Measurements from ENCODE around the gene PXYLP1. TPM values are rescaled to one million over a fixed set of nuclear protein-coding genes. Genes with fewer than 3 reads are reported as not detected.
"Not testable (repeated sequence)": the region's sequence is repeated elsewhere in the genome, so short reads cannot be mapped to it uniquely, and the experiment has no call there.

The PXYLP1 gene
- polyA plus RNA-seq, 1 donor from 2014 or later: 109 TPM

DNA sequence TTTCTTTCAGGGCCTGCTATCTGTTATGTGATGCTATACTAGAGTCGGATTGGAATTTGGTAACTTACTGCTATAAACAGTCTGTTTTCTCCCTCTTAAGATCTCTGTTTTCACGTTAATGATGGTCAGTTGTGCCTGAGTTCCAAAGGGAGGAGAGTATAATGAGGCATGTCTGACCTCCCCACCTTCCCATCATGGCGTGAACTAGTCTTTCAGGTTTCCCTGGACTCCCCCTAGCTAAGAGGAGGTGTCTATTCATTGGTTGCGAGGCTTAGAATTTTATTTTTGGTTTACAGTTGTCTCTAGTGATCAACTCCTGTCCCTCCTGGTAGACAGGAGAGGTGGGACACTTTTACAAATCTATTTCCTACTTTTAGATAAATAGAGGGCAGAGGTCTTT, 27.8 kb upstream of the PXYLP1 start:
- Histone ChIP-seq H3K9me3 (ENCODE audit: low read length) (no peaks in the 10 kb centered on the region), H3K9ac (ENCODE audit: low read length) (no peak overlapping the region), H3K9me2 (ENCODE audit: insufficient read depth, low read length) (no peaks in the 10 kb centered on the region), H3F3A (ENCODE audit: insufficient read depth, low read length, poor library complexity, severe bottlenecking) (no peaks in the 10 kb centered on the region), H3K36me3 (ENCODE audit: insufficient read depth, low read length) (no peaks in the 10 kb centered on the region), H3K27ac (ENCODE audit: low read length) (no peak overlapping the region), H2AFZ (ENCODE audit: low read depth, low read length) (no peak overlapping the region), H3K79me2 (replicated peaks; ENCODE audit: insufficient read depth, low read length) (no peaks in the 10 kb centered on the region), H3K27me3 (ENCODE audit: insufficient read depth, low read depth, low read length) (no peaks in the 10 kb centered on the region), H4K20me1 (ENCODE audit: insufficient read depth) (no peaks in the 10 kb centered on the region), H3K4me3 (ENCODE audit: low read length) (no peak overlapping the region), H3K4me2 (ENCODE audit: low read length) (no peak overlapping the region)
- TF ChIP-seq, protein P1, sequence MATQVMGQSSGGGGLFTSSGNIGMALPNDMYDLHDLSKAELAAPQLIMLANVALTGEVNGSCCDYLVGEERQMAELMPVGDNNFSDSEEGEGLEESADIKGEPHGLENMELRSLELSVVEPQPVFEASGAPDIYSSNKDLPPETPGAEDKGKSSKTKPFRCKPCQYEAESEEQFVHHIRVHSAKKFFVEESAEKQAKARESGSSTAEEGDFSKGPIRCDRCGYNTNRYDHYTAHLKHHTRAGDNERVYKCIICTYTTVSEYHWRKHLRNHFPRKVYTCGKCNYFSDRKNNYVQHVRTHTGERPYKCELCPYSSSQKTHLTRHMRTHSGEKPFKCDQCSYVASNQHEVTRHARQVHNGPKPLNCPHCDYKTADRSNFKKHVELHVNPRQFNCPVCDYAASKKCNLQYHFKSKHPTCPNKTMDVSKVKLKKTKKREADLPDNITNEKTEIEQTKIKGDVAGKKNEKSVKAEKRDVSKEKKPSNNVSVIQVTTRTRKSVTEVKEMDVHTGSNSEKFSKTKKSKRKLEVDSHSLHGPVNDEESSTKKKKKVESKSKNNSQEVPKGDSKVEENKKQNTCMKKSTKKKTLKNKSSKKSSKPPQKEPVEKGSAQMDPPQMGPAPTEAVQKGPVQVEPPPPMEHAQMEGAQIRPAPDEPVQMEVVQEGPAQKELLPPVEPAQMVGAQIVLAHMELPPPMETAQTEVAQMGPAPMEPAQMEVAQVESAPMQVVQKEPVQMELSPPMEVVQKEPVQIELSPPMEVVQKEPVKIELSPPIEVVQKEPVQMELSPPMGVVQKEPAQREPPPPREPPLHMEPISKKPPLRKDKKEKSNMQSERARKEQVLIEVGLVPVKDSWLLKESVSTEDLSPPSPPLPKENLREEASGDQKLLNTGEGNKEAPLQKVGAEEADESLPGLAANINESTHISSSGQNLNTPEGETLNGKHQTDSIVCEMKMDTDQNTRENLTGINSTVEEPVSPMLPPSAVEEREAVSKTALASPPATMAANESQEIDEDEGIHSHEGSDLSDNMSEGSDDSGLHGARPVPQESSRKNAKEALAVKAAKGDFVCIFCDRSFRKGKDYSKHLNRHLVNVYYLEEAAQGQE (IDR thresholded peaks at IDR 0.05; ENCODE audit: borderline replicate concordance): no peak
- TF ChIP-seq EZH2 (IDR thresholded peaks at IDR 0.05; ENCODE audit: borderline replicate concordance, insufficient read depth, low read length, poor library complexity, severe bottlenecking) (no peak), EP300 (conservative IDR thresholded peaks at IDR 0.05; ENCODE audit: poor library complexity, severe bottlenecking) (no peak), SMC3 (conservative IDR thresholded peaks at IDR 0.05; ENCODE audit: poor library complexity) (no peak), TAF1 (IDR thresholded peaks at IDR 0.05; ENCODE audit: low read depth) (no peak), POLR2AphosphoS5 (IDR thresholded peaks at IDR 0.05) (no peak), MXI1 (conservative IDR thresholded peaks at IDR 0.05; ENCODE audit: poor library complexity, severe bottlenecking) (no peak), RAD21 (conservative IDR thresholded peaks at IDR 0.05) (no peak)
- TF ChIP-seq, protein P2, sequence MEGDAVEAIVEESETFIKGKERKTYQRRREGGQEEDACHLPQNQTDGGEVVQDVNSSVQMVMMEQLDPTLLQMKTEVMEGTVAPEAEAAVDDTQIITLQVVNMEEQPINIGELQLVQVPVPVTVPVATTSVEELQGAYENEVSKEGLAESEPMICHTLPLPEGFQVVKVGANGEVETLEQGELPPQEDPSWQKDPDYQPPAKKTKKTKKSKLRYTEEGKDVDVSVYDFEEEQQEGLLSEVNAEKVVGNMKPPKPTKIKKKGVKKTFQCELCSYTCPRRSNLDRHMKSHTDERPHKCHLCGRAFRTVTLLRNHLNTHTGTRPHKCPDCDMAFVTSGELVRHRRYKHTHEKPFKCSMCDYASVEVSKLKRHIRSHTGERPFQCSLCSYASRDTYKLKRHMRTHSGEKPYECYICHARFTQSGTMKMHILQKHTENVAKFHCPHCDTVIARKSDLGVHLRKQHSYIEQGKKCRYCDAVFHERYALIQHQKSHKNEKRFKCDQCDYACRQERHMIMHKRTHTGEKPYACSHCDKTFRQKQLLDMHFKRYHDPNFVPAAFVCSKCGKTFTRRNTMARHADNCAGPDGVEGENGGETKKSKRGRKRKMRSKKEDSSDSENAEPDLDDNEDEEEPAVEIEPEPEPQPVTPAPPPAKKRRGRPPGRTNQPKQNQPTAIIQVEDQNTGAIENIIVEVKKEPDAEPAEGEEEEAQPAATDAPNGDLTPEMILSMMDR (IDR thresholded peaks at IDR 0.05; ENCODE audit: poor library complexity, severe bottlenecking): no peak

DNA sequence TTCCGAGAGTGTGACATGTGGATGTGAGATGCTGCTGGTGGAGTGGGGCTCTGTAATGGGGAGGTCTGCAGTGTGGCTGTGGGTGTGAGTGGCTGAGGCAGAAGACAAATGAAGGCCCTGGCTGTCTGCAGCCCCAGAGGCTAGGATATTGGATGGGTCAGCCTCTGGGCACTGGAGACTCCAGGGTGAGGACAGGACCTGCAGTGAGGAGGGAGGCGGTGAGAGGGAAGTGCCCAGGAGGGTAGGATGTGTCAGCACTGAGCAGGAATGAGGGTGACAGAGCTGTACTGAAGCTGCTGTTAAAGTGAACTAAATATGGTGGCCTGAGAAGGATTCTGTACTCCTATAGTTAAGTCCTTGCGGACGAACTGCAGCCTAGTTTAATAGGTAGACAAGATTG, 27.3 kb upstream of the PXYLP1 start:
- no peak overlapping the region for H3K27ac ChIP-seq (ENCODE audit: low read length)
- H3K9me3 ChIP-seq (ENCODE audit: low read length): no peaks in the 10 kb centered on the region
- H2AFZ ChIP-seq (ENCODE audit: low read depth, low read length): no peak overlapping the region
- no peaks in the 10 kb centered on the region for H3K9me2 ChIP-seq (ENCODE audit: insufficient read depth, low read length)
- H3F3A ChIP-seq (ENCODE audit: insufficient read depth, low read length, poor library complexity, severe bottlenecking): no peaks in the 10 kb centered on the region
- H4K20me1 ChIP-seq (ENCODE audit: insufficient read depth): no peaks in the 10 kb centered on the region
- H3K36me3 ChIP-seq (ENCODE audit: insufficient read depth, low read length): no peaks in the 10 kb centered on the region
- no peaks in the 10 kb centered on the region for H3K79me2 ChIP-seq (replicated peaks; ENCODE audit: insufficient read depth, low read length)
- H3K4me2 ChIP-seq (ENCODE audit: low read length): no peak overlapping the region
- no peaks in the 10 kb centered on the region for H3K27me3 ChIP-seq (ENCODE audit: insufficient read depth, low read depth, low read length)
- H3K9ac ChIP-seq (ENCODE audit: low read length): no peak overlapping the region
- no peak overlapping the region for H3K4me3 ChIP-seq (ENCODE audit: low read length)
- no peak for TF ChIP-seq EZH2 (IDR thresholded peaks at IDR 0.05; ENCODE audit: borderline replicate concordance, insufficient read depth, low read length, poor library complexity, severe bottlenecking)
- TF ChIP-seq, protein P1 (IDR thresholded peaks at IDR 0.05; ENCODE audit: borderline replicate concordance): no peak
- TF ChIP-seq, protein P2 (IDR thresholded peaks at IDR 0.05; ENCODE audit: poor library complexity, severe bottlenecking): no peak
- TF ChIP-seq EP300 (conservative IDR thresholded peaks at IDR 0.05; ENCODE audit: poor library complexity, severe bottlenecking): no peak
- no peak for TF ChIP-seq SMC3 (conservative IDR thresholded peaks at IDR 0.05; ENCODE audit: poor library complexity)

DNA sequence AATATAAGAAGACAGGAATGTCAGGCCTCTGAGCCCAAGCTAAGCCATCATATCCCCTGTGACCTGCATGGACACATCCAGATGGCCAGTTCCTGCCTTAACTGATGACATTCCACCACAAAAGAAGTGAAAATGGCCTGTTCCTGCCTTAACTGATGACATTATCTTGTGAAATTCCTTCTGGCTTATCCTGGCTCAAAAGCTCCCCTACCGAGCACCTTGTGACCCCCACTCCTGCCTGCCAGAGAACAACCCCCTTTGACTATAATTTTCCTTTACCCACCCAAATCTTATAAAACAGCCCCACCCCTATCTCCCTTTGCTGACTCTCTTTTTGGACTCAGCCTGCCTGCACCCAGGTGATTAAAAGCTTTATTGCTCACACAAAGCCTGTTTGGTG, 20.3 kb upstream of the PXYLP1 start:
- not testable (repeated sequence) for H3K36me3 ChIP-seq (ENCODE audit: insufficient read depth, low read length); H3K27me3 ChIP-seq (ENCODE audit: insufficient read depth, low read depth, low read length); H3K9ac ChIP-seq (ENCODE audit: low read length); H3F3A ChIP-seq (ENCODE audit: insufficient read depth, low read length, poor library complexity, severe bottlenecking); H2AFZ ChIP-seq (ENCODE audit: low read depth, low read length); H3K4me2 ChIP-seq (ENCODE audit: low read length); H3K9me3 ChIP-seq (ENCODE audit: low read length); H3K9me2 ChIP-seq (ENCODE audit: insufficient read depth, low read length); H3K4me3 ChIP-seq (ENCODE audit: low read length); H3K27ac ChIP-seq (ENCODE audit: low read length); H3K79me2 ChIP-seq (replicated peaks; ENCODE audit: insufficient read depth, low read length); H4K20me1 ChIP-seq (ENCODE audit: insufficient read depth)

Measured in neural cell (in vitro differentiated cells).